H9 (cell line): ENCODE data around the gene ERMAP. TPM values are rescaled to one million over a fixed set of nuclear protein-coding genes. Genes with fewer than 3 reads are reported as not detected.

Experiments used
- DNase-seq: peaks from one replicate; pipeline ENCODE4 v3.0.0-alpha.2; 2017
- H2AFZ ChIP-seq: one replicate; pipeline ENCODE4 v1.6.1; 2013; ENCODE audit warnings: mild to moderate bottlenecking, low read length, control low read depth, moderate library complexity
- H2AK5ac ChIP-seq: 2 replicates; pipeline ENCODE4 v1.6.1; 2013; ENCODE audit warnings: low read length, control low read depth, mixed read lengths; ENCODE audit not compliant: insufficient read length
- H2BK120ac ChIP-seq: one replicate; pipeline ENCODE4 v1.6.1; 2013; ENCODE audit warnings: low read depth, mild to moderate bottlenecking, low read length, control low read depth, inconsistent platforms; ENCODE audit not compliant: poor library complexity, severe bottlenecking
- H2BK12ac ChIP-seq: 2 replicates; pipeline ENCODE4 v1.6.1; 2013; ENCODE audit warnings: low read length, control low read depth, mixed read lengths, low read depth; ENCODE audit not compliant: insufficient read length
- H2BK15ac ChIP-seq: 2 replicates; pipeline ENCODE4 v1.6.1; 2013; ENCODE audit warnings: low read depth, low read length, control low read depth
- H2BK20ac ChIP-seq: one replicate; pipeline ENCODE4 v1.6.1; 2013; ENCODE audit warnings: low read depth, mild to moderate bottlenecking, low read length, control low read depth, inconsistent platforms; ENCODE audit not compliant: poor library complexity, severe bottlenecking
- H2BK5ac ChIP-seq: 2 replicates; pipeline ENCODE4 v1.6.1; 2013; ENCODE audit warnings: low read length, control low read depth, mixed read lengths; ENCODE audit not compliant: insufficient read length
- H3K14ac ChIP-seq: 2 replicates; pipeline ENCODE4 v1.6.1; 2013; ENCODE audit warnings: low read length, control low read depth; ENCODE audit not compliant: insufficient read depth
- H3K18ac ChIP-seq: 2 replicates; pipeline ENCODE4 v1.6.1; 2013; ENCODE audit warnings: low read depth, mild to moderate bottlenecking, mixed read lengths, low read length, control low read depth; ENCODE audit not compliant: insufficient read length
- H3K23ac ChIP-seq: 2 replicates; pipeline ENCODE4 v1.6.1; 2013; ENCODE audit warnings: low read length, control low read depth, mixed read lengths, low read depth; ENCODE audit not compliant: insufficient read length
- H3K23me2 ChIP-seq: 2 replicates; pipeline ENCODE4 v1.6.1; 2013; ENCODE audit warnings: low read depth, mild to moderate bottlenecking, mixed read lengths, low read length, control low read depth; ENCODE audit not compliant: insufficient read length, poor library complexity, severe bottlenecking
- H3K27ac ChIP-seq: 2 replicates; pipeline ENCODE4 v1.5.1; 2013; ENCODE audit warnings: low read length, control low read depth, mixed read lengths, low read depth; ENCODE audit not compliant: insufficient read length
- H3K27me3 ChIP-seq: 2 replicates; pipeline ENCODE4 v1.6.1; 2013; ENCODE audit warnings: low read length, control low read depth, inconsistent platforms; ENCODE audit not compliant: insufficient read depth
- H3K4ac ChIP-seq: 2 replicates; pipeline ENCODE4 v1.6.1; 2013; ENCODE audit warnings: low read depth, mild to moderate bottlenecking, control low read depth, inconsistent platforms, low read length, moderate library complexity
- H3K4me1 ChIP-seq: 2 replicates; pipeline ENCODE4 v1.6.1; 2013; ENCODE audit warnings: low read length, control low read depth, inconsistent platforms; ENCODE audit not compliant: insufficient read depth
- H3K4me2 ChIP-seq: 2 replicates; pipeline ENCODE4 v1.6.1; 2013; ENCODE audit warnings: low read length, control low read depth, mixed read lengths; ENCODE audit not compliant: insufficient read length, insufficient read depth
- H3K56ac ChIP-seq: 2 replicates; pipeline ENCODE4 v1.6.1; 2013; ENCODE audit warnings: low read depth, mild to moderate bottlenecking, mixed read lengths, low read length, control low read depth; ENCODE audit not compliant: insufficient read length
- H3K79me1 ChIP-seq: 2 replicates; pipeline ENCODE4 v1.6.1; 2013; ENCODE audit warnings: low read depth, mild to moderate bottlenecking, moderate library complexity, low read length, control low read depth, inconsistent platforms; ENCODE audit not compliant: insufficient read depth, poor library complexity, severe bottlenecking
- H3K79me2 ChIP-seq: 2 replicates; pipeline ENCODE4 v1.6.1; 2013; ENCODE audit warnings: low read length, control low read depth, inconsistent platforms; ENCODE audit not compliant: insufficient read depth
- H3K9ac ChIP-seq: 2 replicates; pipeline ENCODE4 v1.6.1; 2013; ENCODE audit warnings: low read length, control low read depth, mixed read lengths; ENCODE audit not compliant: insufficient read length; ENCODE audit errors: extremely low read depth
- H3K9me3 ChIP-seq: one replicate; pipeline ENCODE4 v1.6.1; 2013; ENCODE audit warnings: low read depth, low read length, inconsistent platforms; ENCODE audit not compliant: control insufficient read depth
- H3T11ph ChIP-seq: one replicate; pipeline ENCODE4 v1.6.1; 2013; ENCODE audit warnings: mild to moderate bottlenecking, low read length, control low read depth, inconsistent platforms
- H4K20me1 ChIP-seq: one replicate; pipeline ENCODE4 v1.6.1; 2013; ENCODE audit not compliant: control insufficient read depth, insufficient read length, insufficient read depth
- H4K5ac ChIP-seq: 2 replicates; pipeline ENCODE4 v1.6.1; 2013; ENCODE audit warnings: low read depth, mild to moderate bottlenecking, mixed read lengths, low read length, control low read depth; ENCODE audit not compliant: insufficient read length
- H4K8ac ChIP-seq: replicated peaks from 2 replicates; pipeline ENCODE4 v1.6.1; 2013; ENCODE audit warnings: low read length, control low read depth, mixed read lengths, low read depth; ENCODE audit not compliant: insufficient read length
- H4K91ac ChIP-seq: 2 replicates; pipeline ENCODE4 v1.6.1; 2013; ENCODE audit warnings: low read depth, mild to moderate bottlenecking, moderate library complexity, mixed read lengths, low read length, control low read depth; ENCODE audit not compliant: insufficient read length
- H3K27ac Mint-ChIP-seq, 3 experiments: 2 replicates in 2 of 3; 3 replicates in 1 of 3; pipeline ENCODE4 v1.8.0; 2020 to 2021; ENCODE audit warnings: mixed read lengths in 3 of 3, mild to moderate bottlenecking in 1 of 3, moderate library complexity in 1 of 3
- H3K27me3 Mint-ChIP-seq: 2 replicates; pipeline ENCODE4 v1.8.0; 2021; ENCODE audit warnings: low read depth, mild to moderate bottlenecking, moderate library complexity, mixed read lengths
- H3K36me3 Mint-ChIP-seq, 3 experiments: 2 replicates in 2 of 3; 3 replicates in 1 of 3; pipeline ENCODE4 v1.8.0; 2020 to 2021; ENCODE audit warnings: low read depth in 3 of 3, mixed read lengths in 3 of 3; ENCODE audit not compliant: insufficient read depth in 1 of 3
- H3K4me1 Mint-ChIP-seq, 2 experiments: 2 replicates each; pipeline ENCODE4 v1.8.0; 2020; ENCODE audit warnings: mixed read lengths in 2 of 2
- H3K4me3 Mint-ChIP-seq, 2 experiments: 2 replicates in 1 of 2; 3 replicates in 1 of 2; pipeline ENCODE4 v1.8.0; 2020 to 2021; ENCODE audit warnings: mild to moderate bottlenecking in 2 of 2, mixed read lengths in 2 of 2, moderate library complexity in 1 of 2
- H3K9me3 Mint-ChIP-seq, 2 experiments: 2 replicates in 1 of 2; 3 replicates in 1 of 2; pipeline ENCODE4 v1.8.0; 2020; ENCODE audit warnings: mild to moderate bottlenecking in 2 of 2, mixed read lengths in 2 of 2, moderate library complexity in 1 of 2
- CTCF ChIP-seq: fragments of 200-600 bp; sonication (generic); conservative IDR thresholded peaks from 3 replicates; pipeline ENCODE4 v1.8.0; 2021; ENCODE audit warnings: antibody characterized with exemption, mild to moderate bottlenecking
- WGBS: extraction: QIAGEN DNeasy Blood & Tissue Kit; methylation state at CpG from one replicate; pipeline ENCODE4 v1.1.7; 2013; ENCODE audit warnings: missing lambda C conversion rate, low lambda C conversion rate, mixed read lengths; ENCODE audit not compliant: insufficient read length; ENCODE audit errors: extremely low coverage; 5-methylcytosine and 5-hydroxymethylcytosine counted together
- total RNA-seq: library from RNA; stranded (reverse); gene quantifications from 2 replicates; pipeline ENCODE4 v1.2.1, GENCODE V29; 2021

ERMAP gene
- total RNA-seq, 1 experiment from 2014 or later: 4.5 TPM

DNA sequence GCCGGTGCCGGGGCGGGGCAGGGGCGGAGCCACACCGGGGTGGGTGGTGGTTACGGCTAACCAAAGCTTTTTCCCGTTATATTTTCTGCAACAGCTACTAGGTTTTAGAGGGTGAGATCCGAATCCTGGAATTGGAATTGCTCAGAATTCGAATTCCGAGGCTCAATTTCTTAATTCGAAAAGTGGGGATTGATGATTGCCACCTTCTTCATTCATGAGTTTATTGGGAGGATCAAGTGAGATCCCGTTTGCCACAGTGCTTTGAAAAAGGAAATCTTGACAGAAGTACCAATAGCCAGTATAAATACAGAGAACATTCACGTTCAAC is 482 bp downstream of the ERMAP start:
- no peaks in the 10 kb centered on the region for H3K27me3 Mint-ChIP-seq
- peak overlapping the region; percentile 71 to 75 for H3K4me3 Mint-ChIP-seq
- H3K27ac ChIP-seq: no peak overlapping the region

More for the DNA sequence above, 482 bp downstream of the ERMAP start:
- H3K23ac ChIP-seq: no peak overlapping the region
- H2BK120ac ChIP-seq: no peak overlapping the region
- TF ChIP-seq CTCF: no peak
- no peaks in the 10 kb centered on the region for H3K79me1 ChIP-seq
- H3K14ac ChIP-seq: no peak overlapping the region
- H2BK12ac ChIP-seq: no peak overlapping the region
- no peak overlapping the region for H3K4ac ChIP-seq
- no peak overlapping the region for H2BK20ac ChIP-seq
- H3K27me3 ChIP-seq: no peaks in the 10 kb centered on the region
- WGBS: no CpG with 5 or more reads among the region's 13 CpGs
- H3K18ac ChIP-seq: no peak overlapping the region
- DNase-seq: no peak
- H2AK5ac ChIP-seq: no peak overlapping the region
- H4K8ac ChIP-seq: no peak overlapping the region
- H2AFZ ChIP-seq: no peak overlapping the region
- no peaks in the 10 kb centered on the region for H3K9me3 Mint-ChIP-seq
- H4K5ac ChIP-seq: no peak overlapping the region
- H3K36me3 Mint-ChIP-seq: peaks cover 0 to 17% (median 9%) of the 10 kb centered on the region in 3 experiments; a peak in 5 of 7 replicates
- no peak overlapping the region for H2BK15ac ChIP-seq
- no peaks in the 10 kb centered on the region for H3K4me1 ChIP-seq
- H3K56ac ChIP-seq: no peak overlapping the region
- no peaks in the 10 kb centered on the region for H3K9me3 ChIP-seq
- H2BK5ac ChIP-seq: no peak overlapping the region
- no peak overlapping the region for H3T11ph ChIP-seq
- H3K4me1 Mint-ChIP-seq: peaks cover 18 to 25% of the 10 kb centered on the region in 2 experiments
- H3K27ac Mint-ChIP-seq: no peak overlapping the region
- no peaks in the 10 kb centered on the region for H3K79me2 ChIP-seq
- H3K9ac ChIP-seq: no peak overlapping the region
- peak overlapping the region; percentile 80 for H3K4me2 ChIP-seq
- H4K91ac ChIP-seq: no peak overlapping the region
- no peaks in the 10 kb centered on the region for H4K20me1 ChIP-seq
- H3K23me2 ChIP-seq: peaks cover 9% of the 10 kb centered on the region
